H1 (cell line): Measurements from ENCODE around the gene CGA.

Experiments used
- GABPA ChIP-seq: IDR thresholded peaks from 2 replicates; pipeline ENCODE4 v1.6.1; 2011; ENCODE audit warnings: mild to moderate bottlenecking, low read length, moderate library complexity, borderline replicate concordance; ENCODE audit not compliant: insufficient read depth
- SIX5 ChIP-seq: IDR thresholded peaks from 2 replicates; pipeline ENCODE4 v1.6.1; 2011; ENCODE audit warnings: mild to moderate bottlenecking, low read depth, low read length
- TF ChIP-seq, protein P1 (sequence below), 3 experiments: IDR thresholded peaks; 1 replicate in 2 of 3; 2 replicates in 1 of 3; pipeline versions ENCODE4 v1.5.1 to v1.6.1; 2011; ENCODE audit warnings: low read length in 3 of 3, mild to moderate bottlenecking in 3 of 3, inconsistent platforms in 2 of 3, low read depth in 1 of 3, moderate library complexity in 1 of 3; ENCODE audit not compliant: insufficient read depth in 1 of 3; ENCODE audit errors: control extremely low read depth in 1 of 3

- TF ChIP-seq, protein P1, sequence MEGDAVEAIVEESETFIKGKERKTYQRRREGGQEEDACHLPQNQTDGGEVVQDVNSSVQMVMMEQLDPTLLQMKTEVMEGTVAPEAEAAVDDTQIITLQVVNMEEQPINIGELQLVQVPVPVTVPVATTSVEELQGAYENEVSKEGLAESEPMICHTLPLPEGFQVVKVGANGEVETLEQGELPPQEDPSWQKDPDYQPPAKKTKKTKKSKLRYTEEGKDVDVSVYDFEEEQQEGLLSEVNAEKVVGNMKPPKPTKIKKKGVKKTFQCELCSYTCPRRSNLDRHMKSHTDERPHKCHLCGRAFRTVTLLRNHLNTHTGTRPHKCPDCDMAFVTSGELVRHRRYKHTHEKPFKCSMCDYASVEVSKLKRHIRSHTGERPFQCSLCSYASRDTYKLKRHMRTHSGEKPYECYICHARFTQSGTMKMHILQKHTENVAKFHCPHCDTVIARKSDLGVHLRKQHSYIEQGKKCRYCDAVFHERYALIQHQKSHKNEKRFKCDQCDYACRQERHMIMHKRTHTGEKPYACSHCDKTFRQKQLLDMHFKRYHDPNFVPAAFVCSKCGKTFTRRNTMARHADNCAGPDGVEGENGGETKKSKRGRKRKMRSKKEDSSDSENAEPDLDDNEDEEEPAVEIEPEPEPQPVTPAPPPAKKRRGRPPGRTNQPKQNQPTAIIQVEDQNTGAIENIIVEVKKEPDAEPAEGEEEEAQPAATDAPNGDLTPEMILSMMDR (IDR thresholded peaks at IDR 0.05; ENCODE audit: control extremely low read depth in 1 of 3, insufficient read depth in 1 of 3, low read depth in 1 of 3, low read length in 3 of 3) = no peak
- TF ChIP-seq SIX5 (no peak), GABPA (no peak)
These were observed 54.2 kb downstream of the CGA start for GRCh38 chr6:87040729-87041128.
